CD4-positive, alpha-beta T cell treated with Interferon gamma for 1 hour (primary cell): ENCODE measurements around the gene PPM1F.
A peak's percentile ranks its signal among the peaks of the same experiment; 100 is the strongest.

ENCODE experiments used
- DNase-seq: peaks from one replicate; pipeline ENCODE4 v3.0.0-alpha.2; 2020

The PPM1F gene

GRCh38 chr22:21952586-21953571 lies at the start of gene PPM1F:
TSS of gene PPM1F (minus strand) at chr22:21952848. CDS start at chr22:21946048, 6,800 bp downstream.
- DNase-seq, result peak; percentile 87

GRCh38 chr22:22001664-22002525 lies 49.2 kb upstream of the PPM1F start:
- no peak for DNase-seq

GRCh38 chr22:21998595-21999247 lies 46.1 kb upstream of the PPM1F start:
- DNase-seq, result no peak

GRCh38 chr22:21996175-21996720 lies 43.6 kb upstream of the PPM1F start:
- DNase-seq, result no peak

- no peak for DNase-seq
Measured at GRCh38 chr22:21995660-21996059, 43.0 kb upstream of the PPM1F start.

GRCh38 chr22:21994881-21995444 lies 42.3 kb upstream of the PPM1F start:
- DNase-seq, result no peak

- no peak for DNase-seq
Measured at GRCh38 chr22:21992593-21993237, 40.1 kb upstream of the PPM1F start.

GRCh38 chr22:21991774-21992173 lies 39.1 kb upstream of the PPM1F start:
- no peak for DNase-seq

- no peak for DNase-seq
Measured at GRCh38 chr22:21991304-21991596, 38.6 kb upstream of the PPM1F start.

- no peak for DNase-seq
Measured at GRCh38 chr22:21990445-21991303, 38.0 kb upstream of the PPM1F start.

- no peak for DNase-seq
Measured at GRCh38 chr22:21989049-21989448, 36.4 kb upstream of the PPM1F start.

GRCh38 chr22:21985214-21985613 lies 32.6 kb upstream of the PPM1F start:
- no peak for DNase-seq

GRCh38 chr22:21984793-21985192 lies 32.1 kb upstream of the PPM1F start:
- no peak for DNase-seq

GRCh38 chr22:21982338-21982965 lies 29.8 kb upstream of the PPM1F start, which contains the start of gene TOP3B:
TSS of gene TOP3B (minus strand) at chr22:21982787. CDS start at chr22:21975709, 7,078 bp downstream.
- DNase-seq, result peak; percentile 68

GRCh38 chr22:21981874-21982273 lies 29.2 kb upstream of the PPM1F start:
- no peak for DNase-seq

- no peak for DNase-seq
Measured at GRCh38 chr22:21980547-21980946, 27.9 kb upstream of the PPM1F start.

- DNase-seq, result no peak
Measured at GRCh38 chr22:21978564-21979386, 26.1 kb upstream of the PPM1F start.

GRCh38 chr22:21977814-21978213 lies 25.2 kb upstream of the PPM1F start:
- DNase-seq, result no peak

GRCh38 chr22:21975854-21976345 lies 23.3 kb upstream of the PPM1F start:
- DNase-seq, result no peak
